Rectal smooth muscle tissue (tissue), 1 donor: Measurements from ENCODE around the gene KCTD16.

ENCODE experiments used
- H3K27ac ChIP-seq: one replicate; pipeline ENCODE4 v1.7.0; 2013; ENCODE audit warnings: low read depth, low read length, inconsistent platforms
- H3K27me3 ChIP-seq: one replicate; pipeline ENCODE4 v1.7.0; 2013; ENCODE audit warnings: low read length; ENCODE audit not compliant: control insufficient read depth, insufficient read depth
- H3K36me3 ChIP-seq: one replicate; pipeline ENCODE4 v1.7.0; 2013; ENCODE audit warnings: low read length; ENCODE audit not compliant: control insufficient read depth, insufficient read depth
- H3K4me1 ChIP-seq: one replicate; pipeline ENCODE4 v1.7.0; 2013; ENCODE audit warnings: low read length; ENCODE audit not compliant: control insufficient read depth, insufficient read depth
- H3K4me3 ChIP-seq: one replicate; pipeline ENCODE4 v1.7.0; 2013; ENCODE audit warnings: low read length
- H3K9ac ChIP-seq: one replicate; pipeline ENCODE4 v1.7.0; 2013; ENCODE audit warnings: low read length

The KCTD16 gene

DNA sequence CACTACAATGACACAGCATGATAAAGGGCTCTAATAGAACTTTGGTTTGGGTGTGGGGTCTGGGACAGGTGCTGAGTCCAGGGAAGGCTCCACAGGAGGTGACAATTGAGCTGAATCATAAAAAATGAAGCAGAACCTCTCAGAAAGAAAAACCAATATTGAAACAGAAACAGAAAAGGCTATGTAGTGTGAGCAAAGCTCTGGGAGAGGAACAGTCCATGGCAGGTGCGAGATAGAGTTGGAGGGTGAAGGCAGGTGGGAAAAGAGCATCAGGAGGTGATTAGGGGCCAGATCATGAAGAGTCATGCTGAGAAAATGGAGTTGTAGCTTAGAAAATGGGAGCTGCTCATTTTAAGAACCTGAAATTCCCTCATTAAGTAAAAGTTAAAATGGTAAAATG is 164.9 kb downstream of the KCTD16 start:
- no peak overlapping the region for H3K27ac ChIP-seq

DNA sequence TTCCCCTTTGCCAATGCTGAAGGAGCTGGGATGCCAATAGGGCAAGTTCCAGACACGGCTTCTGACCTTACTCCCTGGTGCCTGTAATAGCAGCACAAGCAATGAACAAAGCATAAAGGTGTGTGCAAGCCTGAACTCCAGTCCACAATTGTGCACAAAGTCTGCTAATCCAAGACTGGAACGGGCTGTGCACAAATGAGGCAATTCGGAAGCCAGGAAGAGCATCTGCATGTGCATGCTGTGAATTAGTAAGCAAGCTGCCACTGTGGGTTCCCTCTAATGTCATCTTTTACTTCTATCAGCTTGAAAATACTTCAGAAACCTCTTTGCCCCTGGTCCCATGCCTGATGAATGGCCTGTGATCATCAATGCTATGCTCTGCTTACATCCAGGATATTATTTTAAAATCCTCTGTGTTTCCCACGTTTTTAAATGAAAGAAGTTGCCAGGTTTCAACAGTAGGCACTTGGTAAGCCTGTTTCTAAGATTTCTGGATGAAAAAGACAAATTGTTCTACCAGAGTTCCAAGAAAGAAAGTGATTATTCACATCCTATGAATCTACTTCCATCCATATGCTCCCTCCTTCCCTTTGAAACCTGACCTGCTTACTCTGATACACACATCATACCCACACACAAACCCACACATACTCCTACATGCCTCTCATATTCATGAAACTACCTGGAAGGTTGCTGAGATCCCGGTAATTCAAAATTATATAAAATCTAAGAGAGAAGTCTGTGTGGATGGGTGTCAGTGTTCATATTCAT is 165.7 kb downstream of the KCTD16 start:
- H3K4me3 ChIP-seq, result no peak overlapping the region
- no peaks in the 10 kb centered on the region for H3K4me1 ChIP-seq
- H3K36me3 ChIP-seq, result no peaks in the 10 kb centered on the region
- no peaks in the 10 kb centered on the region for H3K27me3 ChIP-seq
- H3K27ac ChIP-seq, result no peak overlapping the region
- no peak overlapping the region for H3K9ac ChIP-seq

More for the DNA sequence above, 164.9 kb downstream of the KCTD16 start:
- no peaks in the 10 kb centered on the region for H3K36me3 ChIP-seq
- H3K27me3 ChIP-seq, result no peaks in the 10 kb centered on the region
- no peak overlapping the region for H3K9ac ChIP-seq
- no peak overlapping the region for H3K4me3 ChIP-seq
- H3K4me1 ChIP-seq, result no peaks in the 10 kb centered on the region

DNA sequence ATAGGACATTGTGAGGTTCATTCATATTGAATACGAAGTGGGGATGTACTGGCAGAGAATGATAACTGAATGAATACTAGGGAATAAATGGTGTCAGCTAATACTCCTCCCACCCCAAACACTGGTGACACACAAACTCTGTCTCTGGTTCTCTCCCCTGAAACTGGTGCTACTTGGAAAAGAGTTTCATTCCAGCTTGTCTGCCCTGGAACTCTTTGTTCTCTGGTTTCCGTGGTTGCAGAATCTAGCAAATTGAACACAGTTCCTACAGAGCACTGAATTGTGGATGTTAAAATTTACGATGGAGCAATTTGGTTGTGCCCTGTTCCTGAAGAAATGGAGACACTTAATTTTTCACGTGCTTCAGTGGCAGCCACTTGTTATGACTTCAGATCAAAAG is 181.7 kb downstream of the KCTD16 start:
- Histone ChIP-seq H3K27ac (no peak overlapping the region), H3K9ac (no peak overlapping the region), H3K4me3 (no peak overlapping the region), H3K4me1 (no peaks in the 10 kb centered on the region), H3K27me3 (no peaks in the 10 kb centered on the region), H3K36me3 (no peaks in the 10 kb centered on the region)

DNA sequence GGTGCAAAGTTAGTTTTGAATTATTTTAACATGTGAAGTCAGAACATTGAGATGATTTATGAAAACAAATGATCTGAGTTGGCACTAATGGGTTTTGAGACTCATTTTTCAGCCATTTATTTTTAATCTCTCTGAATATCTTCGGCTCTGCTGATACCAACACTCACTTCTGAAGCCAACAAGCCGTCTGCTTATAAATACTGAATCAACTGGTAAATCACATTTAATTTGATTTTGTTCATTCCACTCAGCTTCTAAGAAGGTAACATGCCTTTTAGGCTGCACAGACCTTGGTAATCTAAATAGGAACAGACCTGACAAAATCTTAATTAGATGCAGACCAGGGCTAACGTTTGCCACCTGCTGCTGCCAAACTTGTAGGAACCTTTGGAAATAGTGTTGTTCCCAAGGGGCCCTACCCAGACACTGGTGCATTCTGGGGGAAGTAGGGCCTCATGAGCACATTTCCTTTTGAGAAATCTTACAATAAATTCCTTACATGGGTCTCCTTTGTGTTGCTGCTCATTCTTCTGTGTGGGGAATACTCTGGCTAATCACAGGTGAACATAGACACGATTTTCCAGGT is 182.2 kb downstream of the KCTD16 start:
- no peak overlapping the region for H3K27ac ChIP-seq
- H3K36me3 ChIP-seq, result no peaks in the 10 kb centered on the region
- H3K4me3 ChIP-seq, result no peak overlapping the region
- H3K9ac ChIP-seq, result no peak overlapping the region
- H3K27me3 ChIP-seq, result no peaks in the 10 kb centered on the region
- no peaks in the 10 kb centered on the region for H3K4me1 ChIP-seq

DNA sequence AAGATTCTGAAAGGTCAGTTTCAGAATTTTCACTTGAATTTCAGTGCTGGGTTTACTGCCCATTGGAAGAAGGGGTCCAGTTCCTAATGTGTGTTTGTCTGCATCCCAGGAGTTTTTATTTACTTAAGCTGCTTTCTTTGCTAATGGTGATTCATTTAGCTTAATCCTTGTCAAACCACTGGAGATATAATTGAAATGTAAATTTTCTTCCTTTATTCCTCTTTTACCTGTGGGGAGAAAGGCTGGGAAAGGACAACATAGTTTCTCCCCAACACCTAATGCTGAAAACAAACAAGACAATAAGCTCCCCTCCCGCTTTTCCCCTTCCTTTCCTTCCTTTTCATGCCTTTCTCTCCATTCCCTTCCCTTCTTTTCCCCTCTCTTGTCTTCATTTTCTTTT is 185.8 kb downstream of the KCTD16 start:
- no peaks in the 10 kb centered on the region for H3K36me3 ChIP-seq
- H3K4me1 ChIP-seq, result no peaks in the 10 kb centered on the region
- no peak overlapping the region for H3K4me3 ChIP-seq
- H3K9ac ChIP-seq, result no peak overlapping the region
- no peaks in the 10 kb centered on the region for H3K27me3 ChIP-seq
- H3K27ac ChIP-seq, result no peak overlapping the region

DNA sequence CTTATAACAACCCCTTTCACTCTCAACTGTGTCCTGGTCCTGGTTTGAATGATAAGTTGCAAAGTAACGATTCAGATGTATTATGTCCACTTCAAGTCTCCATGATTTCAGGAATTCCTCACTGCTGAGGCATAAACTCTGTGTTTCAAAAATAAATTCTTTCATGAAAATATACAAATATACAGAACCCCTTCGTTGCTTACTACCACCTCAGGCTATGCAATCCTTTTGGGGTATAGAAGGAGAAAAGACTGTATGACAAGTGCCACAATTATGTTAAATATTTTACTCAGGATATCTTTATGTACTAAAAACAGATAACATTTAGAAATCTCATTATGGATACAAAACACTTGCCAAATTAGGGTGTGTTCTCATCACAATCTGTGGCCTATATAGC is 190.7 kb downstream of the KCTD16 start:
- H3K9ac ChIP-seq, result no peak overlapping the region
- no peaks in the 10 kb centered on the region for H3K36me3 ChIP-seq
- no peaks in the 10 kb centered on the region for H3K4me1 ChIP-seq
- no peaks in the 10 kb centered on the region for H3K27me3 ChIP-seq
- no peak overlapping the region for H3K4me3 ChIP-seq
- no peak overlapping the region for H3K27ac ChIP-seq

DNA sequence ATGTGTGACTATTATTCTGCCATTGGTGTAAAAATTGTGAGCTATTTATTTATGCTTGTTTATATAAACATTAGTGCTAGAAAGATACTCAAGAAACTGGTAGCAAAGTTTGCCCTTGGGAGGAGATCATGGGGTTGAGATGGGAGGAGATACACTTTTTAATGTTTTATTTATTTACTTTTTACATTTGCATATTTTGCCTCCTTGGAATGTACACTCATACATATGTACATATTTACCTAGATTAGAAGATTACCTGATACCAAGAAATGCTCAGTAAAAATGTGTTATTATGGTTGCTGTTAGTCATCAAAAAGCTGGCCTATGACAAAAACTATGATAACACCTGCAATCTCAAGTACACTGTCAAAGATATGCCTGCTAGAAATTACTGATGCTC is 195.2 kb downstream of the KCTD16 start:
- Histone ChIP-seq H3K4me1 (no peaks in the 10 kb centered on the region), H3K4me3 (no peak overlapping the region), H3K27me3 (no peaks in the 10 kb centered on the region), H3K36me3 (no peaks in the 10 kb centered on the region), H3K27ac (no peak overlapping the region), H3K9ac (no peak overlapping the region)

DNA sequence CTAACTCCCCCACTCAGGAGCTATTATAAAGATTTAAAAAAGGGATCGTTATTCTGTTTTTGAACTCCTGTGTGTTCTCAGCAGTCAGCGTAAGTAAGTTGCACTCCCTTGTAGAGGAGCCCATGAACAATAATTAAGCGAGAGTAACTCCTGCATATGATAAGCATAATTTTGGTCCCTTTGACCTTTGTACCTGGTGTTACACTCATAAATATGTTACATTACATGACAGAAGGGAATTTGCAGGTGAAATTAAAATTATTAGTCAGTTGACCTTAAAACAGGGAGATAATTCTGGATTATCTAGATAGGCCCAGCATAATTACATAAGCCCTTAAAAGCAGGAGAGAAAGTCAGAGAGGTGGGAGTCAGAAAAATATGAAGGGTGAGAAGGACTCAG is 197.3 kb downstream of the KCTD16 start:
- no peak overlapping the region for H3K4me3 ChIP-seq
- no peaks in the 10 kb centered on the region for H3K27me3 ChIP-seq
- no peak overlapping the region for H3K9ac ChIP-seq
- no peak overlapping the region for H3K27ac ChIP-seq
- no peaks in the 10 kb centered on the region for H3K36me3 ChIP-seq
- H3K4me1 ChIP-seq, result no peaks in the 10 kb centered on the region

DNA sequence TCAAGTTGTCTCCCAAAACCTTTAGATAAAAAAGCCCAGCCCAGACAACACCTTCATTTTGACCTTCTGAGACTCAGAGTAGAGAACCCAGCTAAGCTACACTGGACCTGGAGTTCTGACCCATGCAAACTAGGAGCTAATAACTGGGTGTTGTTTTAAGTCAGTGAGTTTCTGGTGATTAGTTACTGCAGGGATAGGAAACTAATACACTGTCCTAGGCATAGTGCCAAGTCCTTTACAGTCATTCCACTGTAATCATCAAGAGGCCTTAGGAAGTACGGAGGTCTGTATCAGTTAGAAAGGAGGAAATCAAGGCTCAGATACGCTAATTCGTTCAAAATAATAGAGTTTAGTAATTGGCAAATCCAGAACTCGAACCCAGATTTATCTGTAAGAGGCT is 197.9 kb downstream of the KCTD16 start:
- Histone ChIP-seq H3K4me3 (no peak overlapping the region), H3K4me1 (no peaks in the 10 kb centered on the region), H3K36me3 (no peaks in the 10 kb centered on the region), H3K9ac (no peak overlapping the region), H3K27ac (no peak overlapping the region), H3K27me3 (no peaks in the 10 kb centered on the region)

DNA sequence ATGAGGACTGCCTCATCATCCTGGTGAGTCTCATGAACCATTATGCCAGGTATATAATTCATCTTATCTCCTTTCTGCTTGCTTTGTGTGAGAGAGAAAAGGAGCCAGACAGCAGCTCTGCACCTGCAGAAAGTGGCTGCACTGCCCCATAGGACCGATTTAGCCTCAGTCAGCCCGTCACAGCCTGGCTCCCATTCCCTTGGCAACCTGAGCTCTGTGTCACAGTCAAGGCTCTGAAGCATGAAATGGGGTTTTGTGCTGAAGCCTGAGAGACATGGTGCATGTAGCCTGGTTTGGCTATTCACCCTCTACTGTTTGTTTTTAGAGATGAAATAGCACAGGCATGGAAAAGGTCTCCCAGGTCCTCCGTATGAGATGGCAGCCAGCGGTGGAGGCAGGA is 198.3 kb downstream of the KCTD16 start:
- Histone ChIP-seq H3K27ac (no peak overlapping the region), H3K36me3 (no peaks in the 10 kb centered on the region), H3K4me1 (no peaks in the 10 kb centered on the region)

DNA sequence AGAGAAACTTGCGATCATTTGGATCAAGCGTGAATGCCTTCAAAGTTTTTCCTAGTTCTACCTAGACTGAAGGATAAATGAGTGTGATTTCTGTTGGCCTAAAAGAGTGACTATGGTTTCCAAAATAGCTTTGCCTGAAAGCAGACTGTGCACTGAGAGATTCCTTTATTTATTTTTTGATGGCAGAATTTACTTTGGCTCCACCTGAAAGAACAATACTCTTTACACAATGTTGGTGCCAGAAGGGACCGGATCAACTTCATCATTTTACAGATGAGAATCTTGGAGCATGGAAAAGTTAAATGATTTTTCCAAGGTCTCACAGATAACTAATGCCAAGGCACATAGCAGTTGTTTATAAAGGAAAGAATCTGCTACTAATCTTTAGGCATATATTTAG is 199.6 kb downstream of the KCTD16 start:
- Histone ChIP-seq H3K4me1 (no peaks in the 10 kb centered on the region), H3K27ac (no peak overlapping the region), H3K9ac (no peak overlapping the region), H3K36me3 (no peaks in the 10 kb centered on the region), H3K27me3 (no peaks in the 10 kb centered on the region), H3K4me3 (no peak overlapping the region)

More for the DNA sequence above, 198.3 kb downstream of the KCTD16 start:
- Histone ChIP-seq H3K4me3 (no peak overlapping the region), H3K9ac (no peak overlapping the region), H3K27me3 (no peaks in the 10 kb centered on the region)

DNA sequence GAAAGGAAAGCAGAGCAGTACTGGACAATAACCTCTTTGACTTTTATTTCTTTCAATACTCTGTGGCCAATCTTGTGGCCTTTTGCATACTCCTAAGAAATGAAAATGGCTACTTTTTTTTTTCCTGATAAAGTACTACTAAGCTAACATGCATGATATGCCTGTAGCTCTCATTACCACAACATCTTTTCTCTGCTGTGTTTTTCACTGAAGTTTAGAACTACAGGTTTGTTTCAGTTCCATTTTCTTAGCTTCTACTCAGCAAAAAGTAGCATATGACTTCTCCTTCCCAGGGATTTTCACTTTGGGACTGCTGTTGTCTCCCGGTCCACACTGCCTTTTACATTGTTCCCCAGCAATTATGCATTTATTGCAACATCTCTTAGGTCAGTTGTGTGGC is 204.0 kb downstream of the KCTD16 start:
- Histone ChIP-seq H3K4me3 (no peak overlapping the region), H3K27me3 (no peaks in the 10 kb centered on the region), H3K36me3 (no peaks in the 10 kb centered on the region), H3K27ac (no peak overlapping the region), H3K9ac (no peak overlapping the region), H3K4me1 (no peaks in the 10 kb centered on the region)

DNA sequence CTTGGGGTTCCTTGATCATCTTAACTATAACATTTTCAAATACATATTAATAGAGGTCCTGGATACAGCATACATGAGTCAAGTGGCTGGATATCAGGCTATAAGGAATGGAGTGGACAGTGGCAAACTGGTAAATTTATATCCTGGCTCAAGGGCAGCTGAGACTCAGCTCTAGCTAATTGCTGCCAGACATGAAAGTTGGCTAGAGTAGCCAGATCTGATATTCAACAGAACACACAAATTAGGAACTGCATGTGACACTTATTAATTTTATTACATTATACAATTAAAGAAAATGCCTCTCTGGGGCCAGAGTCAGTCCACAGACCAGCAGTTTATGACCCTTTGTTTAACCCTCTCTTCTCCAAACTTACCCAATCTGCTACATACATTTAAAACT is 206.5 kb downstream of the KCTD16 start:
- H3K27me3 ChIP-seq, result no peaks in the 10 kb centered on the region

More for the DNA sequence above, 206.5 kb downstream of the KCTD16 start:
- no peak overlapping the region for H3K4me3 ChIP-seq
- H3K27ac ChIP-seq, result no peak overlapping the region
- no peak overlapping the region for H3K9ac ChIP-seq
- no peaks in the 10 kb centered on the region for H3K36me3 ChIP-seq
- no peaks in the 10 kb centered on the region for H3K4me1 ChIP-seq
